ENCODE data around the gene GPR137.

GRCh38 chr11:64317325-64317960 is 31.8 kb downstream of the GPR137 start, which contains the start of gene TRMT112:
- TF ChIP-seq POLR2A (IDR thresholded peaks at IDR 0.05), result peak; percentile 86 to 89
- no peak for TF ChIP-seq CTCF (IDR thresholded peaks at IDR 0.05)
